Measurements from ENCODE around the gene LMO1. TPM values are rescaled to one million over a fixed set of nuclear protein-coding genes. Genes with fewer than 3 reads are reported as not detected.

Gene LMO1
- not detected for total RNA-seq

DNA sequence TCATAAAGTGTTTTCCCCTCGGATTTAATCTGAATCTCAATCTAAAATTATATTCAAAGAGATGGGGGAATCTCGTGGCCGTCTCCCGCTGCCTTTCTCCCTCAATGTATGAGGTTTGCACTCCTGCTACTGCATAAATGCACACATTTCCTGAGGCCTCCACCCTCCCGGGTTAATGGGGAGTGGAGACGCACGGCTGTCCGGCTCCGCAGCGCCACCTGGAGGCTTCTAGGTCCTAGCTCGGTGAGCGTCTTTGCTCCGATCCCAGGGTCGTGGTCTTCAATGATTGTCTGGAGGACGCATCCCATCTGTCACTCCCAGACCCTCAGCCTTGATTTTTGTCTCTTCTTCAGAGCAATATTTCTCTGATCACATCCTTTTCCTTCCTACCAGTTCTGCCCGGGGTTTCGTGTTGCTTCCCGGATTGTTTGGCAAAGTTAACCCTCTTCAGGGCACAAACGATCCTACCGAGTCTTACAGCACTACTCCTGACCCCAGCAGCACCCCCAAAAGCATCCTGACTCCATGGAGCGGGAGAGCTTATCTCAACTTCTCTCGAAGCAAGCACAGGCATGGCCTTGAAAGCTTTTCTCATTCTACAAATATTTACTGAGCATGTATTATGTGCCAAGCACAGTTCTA lies at the start of gene LMO1:
LMO1 (minus strand) TSS at position 110 of the 642 bp plus-strand sequence. CDS start 516 bp downstream, outside the sequence.

Other genes starting within 250 kb of the LMO1 start
- gene TUB, start 182.7 kb downstream of the LMO1 start, total RNA-seq: under 1 TPM; 0.02 to 0.03 TPM
- gene RIC3, start 94.9 kb downstream of the LMO1 start, total RNA-seq: 1 to 10 TPM; 8.2 to 9.1 TPM